ENCODE measurements around the gene ERBB2. TPM values are rescaled to one million over a fixed set of nuclear protein-coding genes. Genes with fewer than 3 reads are reported as not detected.

ERBB2 gene
- total and polyA plus RNA-seq, 2 of the 8 experiments (the other 6 are each of a cell fraction or from before 2014, with no cell fraction given): 183 to 394 TPM

GRCh38 chr17:39688945-39689344 lies 10.9 kb upstream of the ERBB2 start (continued):
- TF ChIP-seq CHD7 (IDR thresholded peaks at IDR 0.05; ENCODE audit: insufficient replicate concordance, low read length) (peak; percentile 88), TEAD4 (IDR thresholded peaks at IDR 0.05; ENCODE audit: low read depth, low read length) (no peak), POLR2A (IDR thresholded peaks at IDR 0.05; ENCODE audit: control extremely low read depth in 1 of 2, low read depth in 2 of 2, low read length in 2 of 2) (peak in 1 of 2 experiments; percentile 80; a peak in 1 of 3 replicates), POLR2AphosphoS5 (IDR thresholded peaks at IDR 0.05; ENCODE audit: low read depth, low read length) (peak; percentile 14; the same call in 1 of the 2 replicates), CREB1 (IDR thresholded peaks at IDR 0.05) (no peak), TBP (IDR thresholded peaks at IDR 0.05; ENCODE audit: low read depth, low read length) (peak; percentile 44; the same call in 1 of the 2 replicates), GABPA (IDR thresholded peaks at IDR 0.05; ENCODE audit: borderline replicate concordance, insufficient read depth, low read length) (no peak), NANOG (IDR thresholded peaks at IDR 0.05; ENCODE audit: insufficient read depth, low read depth, low read length, poor library complexity, severe bottlenecking) (peak; percentile 94), JUN (IDR thresholded peaks at IDR 0.05; ENCODE audit: low read depth, low read length) (no peak), KDM1A (IDR thresholded peaks at IDR 0.05; ENCODE audit: borderline replicate concordance, low read length) (no peak), BRCA1 (IDR thresholded peaks at IDR 0.05; ENCODE audit: low read depth, low read length) (no peak), CBX5 (IDR thresholded peaks at IDR 0.05; ENCODE audit: low read depth, low read length) (no peak), EGR1 (IDR thresholded peaks at IDR 0.05; ENCODE audit: borderline replicate concordance, low read depth, low read length) (no peak)
